ENCODE results near the gene PARD3B.

Gene PARD3B

DNA sequence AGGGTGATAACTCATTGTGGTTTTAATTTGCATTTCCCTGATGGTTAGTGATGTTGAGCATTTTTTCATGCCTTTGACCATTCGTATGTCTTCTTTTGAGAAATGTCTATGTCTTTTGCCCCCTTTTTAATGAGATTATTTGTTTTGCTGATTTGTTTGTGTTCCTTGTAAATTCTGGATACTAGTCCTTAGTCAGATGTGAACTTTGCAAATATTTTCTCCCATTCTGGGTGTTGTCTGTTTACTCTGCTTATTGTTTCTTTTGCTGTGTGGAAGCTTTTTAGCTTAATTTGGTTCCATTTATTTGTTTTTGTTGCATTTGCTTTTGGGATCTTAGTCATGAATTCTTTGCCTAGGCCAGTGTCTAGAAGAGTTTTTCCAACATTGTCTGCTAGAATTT lies 192.0 kb downstream of the PARD3B start:
- no peaks in the 10 kb centered on the region for H3K36me3 ChIP-seq (ENCODE audit: control insufficient read depth in 1 of 2, insufficient read depth in 2 of 2, low read length in 2 of 2)
- no peaks in the 10 kb centered on the region for H3K27me3 ChIP-seq (ENCODE audit: low read depth, low read length)
- peaks cover 5 to 6% of the 10 kb centered on the region in 2 donors for H3K9me3 ChIP-seq (ENCODE audit: control insufficient read depth in 1 of 2, low read length in 2 of 2)
- H3K4me1 ChIP-seq (ENCODE audit: control insufficient read depth in 1 of 2, insufficient read depth in 2 of 2, low read length in 2 of 2), result no peaks in the 10 kb centered on the region
- no peak overlapping the region for H3K4me3 ChIP-seq (ENCODE audit: low read depth in 1 of 2, low read length in 2 of 2)
- no peak overlapping the region for H3K27ac ChIP-seq (ENCODE audit: low read length)

DNA sequence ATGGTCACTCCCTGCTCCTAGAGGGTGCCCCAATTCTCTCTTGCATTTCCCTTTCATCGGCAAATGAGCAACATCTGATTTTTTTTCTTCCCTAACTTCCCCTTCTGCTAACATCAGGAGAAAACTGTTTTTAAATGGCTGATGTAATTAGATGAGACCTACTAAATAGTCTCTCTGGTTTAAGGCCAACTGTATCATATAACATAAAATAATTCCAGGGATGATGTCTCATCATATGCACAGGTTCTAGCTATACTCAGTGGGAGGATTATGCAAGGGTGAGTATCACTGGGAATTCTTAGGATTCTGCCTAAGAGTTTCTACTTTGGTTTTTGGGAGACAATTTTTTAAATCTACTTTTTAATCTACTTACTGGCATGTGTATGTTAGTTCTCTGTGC lies 193.4 kb downstream of the PARD3B start:
- Histone ChIP-seq H3K27ac (ENCODE audit: low read length) (no peak overlapping the region), H3K4me1 (ENCODE audit: control insufficient read depth in 1 of 2, insufficient read depth in 2 of 2, low read length in 2 of 2) (no peaks in the 10 kb centered on the region), H3K36me3 (ENCODE audit: control insufficient read depth in 1 of 2, insufficient read depth in 2 of 2, low read length in 2 of 2) (no peaks in the 10 kb centered on the region), H3K4me3 (ENCODE audit: low read depth in 1 of 2, low read length in 2 of 2) (no peak overlapping the region), H3K9me3 (ENCODE audit: control insufficient read depth in 1 of 2, low read length in 2 of 2) (peaks cover 5 to 6% of the 10 kb centered on the region in 2 donors), H3K27me3 (ENCODE audit: low read depth, low read length) (no peaks in the 10 kb centered on the region)

DNA sequence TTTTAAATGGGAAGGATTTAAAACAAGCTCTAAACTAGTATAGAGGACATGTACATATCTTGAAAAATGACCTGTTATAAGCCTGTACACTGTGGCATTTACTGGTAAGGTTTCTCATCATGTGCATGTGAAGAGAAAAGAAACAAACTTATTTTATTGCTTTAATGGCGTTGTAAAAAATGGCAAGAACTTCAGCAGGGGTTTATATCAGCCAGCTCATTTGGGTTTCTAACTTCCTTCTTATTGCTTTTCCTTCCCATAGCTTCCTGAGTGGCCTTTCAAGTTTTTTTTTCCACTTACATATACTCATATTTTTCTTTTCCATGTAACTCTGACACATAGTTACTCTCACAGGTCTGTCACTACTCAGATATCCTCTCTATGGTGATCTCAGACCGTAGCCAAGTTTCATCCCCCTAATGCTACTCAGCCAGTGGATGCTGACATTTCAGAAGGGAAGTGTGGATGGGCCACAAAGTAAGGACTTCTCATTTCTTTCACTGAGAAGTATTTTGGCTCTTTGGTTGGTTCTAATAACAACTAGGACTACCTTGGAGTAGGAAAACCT lies 198.2 kb downstream of the PARD3B start:
- no peak overlapping the region for H3K4me3 ChIP-seq (ENCODE audit: low read depth in 1 of 2, low read length in 2 of 2)
- peaks cover 0 to 6% of the 10 kb centered on the region in 2 donors for H3K9me3 ChIP-seq (ENCODE audit: control insufficient read depth in 1 of 2, low read length in 2 of 2)
- no peaks in the 10 kb centered on the region for H3K4me1 ChIP-seq (ENCODE audit: control insufficient read depth in 1 of 2, insufficient read depth in 2 of 2, low read length in 2 of 2)
- no peaks in the 10 kb centered on the region for H3K27me3 ChIP-seq (ENCODE audit: low read depth, low read length)
- no peak overlapping the region for H3K27ac ChIP-seq (ENCODE audit: low read length)
- H3K36me3 ChIP-seq (ENCODE audit: control insufficient read depth in 1 of 2, insufficient read depth in 2 of 2, low read length in 2 of 2), result no peaks in the 10 kb centered on the region

DNA sequence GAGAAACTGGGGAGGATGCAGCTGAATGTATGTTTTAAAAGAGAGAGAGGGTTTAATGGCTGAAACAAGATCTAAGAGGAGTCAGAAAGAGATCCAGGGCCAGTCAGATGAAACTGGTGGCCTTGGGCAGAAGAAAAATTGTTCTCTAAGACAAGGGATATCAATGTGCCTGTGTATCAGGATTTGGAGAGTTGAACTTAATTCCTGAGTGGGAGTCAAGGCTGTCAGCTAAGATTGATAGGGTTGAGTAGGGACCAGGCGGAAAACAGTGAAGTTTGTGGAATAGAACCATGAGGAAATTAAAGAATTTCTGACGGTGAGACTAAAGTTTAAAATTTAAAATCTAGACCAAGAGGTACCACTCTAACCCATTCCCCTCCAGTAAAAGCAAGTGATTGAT lies 199.2 kb downstream of the PARD3B start:
- H3K27me3 ChIP-seq (ENCODE audit: low read depth, low read length), result no peaks in the 10 kb centered on the region
- H3K27ac ChIP-seq (ENCODE audit: low read length), result no peak overlapping the region
- H3K4me1 ChIP-seq (ENCODE audit: control insufficient read depth in 1 of 2, insufficient read depth in 2 of 2, low read length in 2 of 2), result no peaks in the 10 kb centered on the region
- H3K9me3 ChIP-seq (ENCODE audit: control insufficient read depth in 1 of 2, low read length in 2 of 2), result peaks cover 0 to 6% of the 10 kb centered on the region in 2 donors
- no peak overlapping the region for H3K4me3 ChIP-seq (ENCODE audit: low read depth in 1 of 2, low read length in 2 of 2)
- H3K36me3 ChIP-seq (ENCODE audit: control insufficient read depth in 1 of 2, insufficient read depth in 2 of 2, low read length in 2 of 2), result no peaks in the 10 kb centered on the region

DNA sequence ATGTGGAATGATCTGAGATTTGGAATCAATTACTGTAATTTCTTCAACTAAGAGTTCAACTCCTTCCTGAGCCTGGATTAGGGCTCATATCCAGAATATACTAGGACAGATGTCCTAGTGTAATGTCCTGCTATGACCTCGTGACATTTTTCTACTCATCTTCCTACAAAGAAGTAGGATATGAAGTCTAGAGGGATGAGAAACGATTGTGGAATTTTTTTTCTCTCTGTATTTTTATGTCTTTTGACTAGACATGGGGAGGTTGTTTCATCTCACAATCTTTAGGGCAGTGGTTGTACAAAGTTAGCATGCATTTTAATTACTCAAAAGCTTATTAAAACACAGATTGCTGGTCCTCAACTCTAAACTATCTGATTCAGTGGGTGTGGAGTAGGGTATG lies 203.0 kb downstream of the PARD3B start:
- no peaks in the 10 kb centered on the region for H3K27me3 ChIP-seq (ENCODE audit: low read depth, low read length)
- H3K27ac ChIP-seq (ENCODE audit: low read length), result no peak overlapping the region
- H3K4me3 ChIP-seq (ENCODE audit: low read depth in 1 of 2, low read length in 2 of 2), result no peak overlapping the region
- H3K4me1 ChIP-seq (ENCODE audit: control insufficient read depth in 1 of 2, insufficient read depth in 2 of 2, low read length in 2 of 2), result no peaks in the 10 kb centered on the region
- no peaks in the 10 kb centered on the region for H3K36me3 ChIP-seq (ENCODE audit: control insufficient read depth in 1 of 2, insufficient read depth in 2 of 2, low read length in 2 of 2)
- H3K9me3 ChIP-seq (ENCODE audit: control insufficient read depth in 1 of 2, low read length in 2 of 2), result no peaks in the 10 kb centered on the region

DNA sequence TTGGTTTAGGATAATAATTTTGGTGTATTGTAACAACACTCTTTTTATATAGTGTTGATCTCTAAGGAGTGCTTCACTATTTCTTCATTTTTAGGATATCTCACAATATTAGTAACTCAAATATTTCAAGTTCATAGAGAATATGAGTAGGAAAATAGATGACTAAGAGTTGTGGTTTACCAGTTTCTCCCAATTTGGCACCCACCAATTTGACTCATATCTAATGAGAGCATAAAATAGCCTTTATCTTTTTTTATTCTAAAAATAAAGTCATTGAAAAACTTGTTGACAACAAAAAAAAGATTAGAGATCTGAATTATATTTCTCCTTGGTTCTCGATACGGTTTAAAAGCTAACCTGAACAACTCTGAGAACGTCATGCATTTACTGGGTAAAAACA lies 204.0 kb downstream of the PARD3B start:
- H3K27ac ChIP-seq (ENCODE audit: low read length), result no peak overlapping the region

DNA sequence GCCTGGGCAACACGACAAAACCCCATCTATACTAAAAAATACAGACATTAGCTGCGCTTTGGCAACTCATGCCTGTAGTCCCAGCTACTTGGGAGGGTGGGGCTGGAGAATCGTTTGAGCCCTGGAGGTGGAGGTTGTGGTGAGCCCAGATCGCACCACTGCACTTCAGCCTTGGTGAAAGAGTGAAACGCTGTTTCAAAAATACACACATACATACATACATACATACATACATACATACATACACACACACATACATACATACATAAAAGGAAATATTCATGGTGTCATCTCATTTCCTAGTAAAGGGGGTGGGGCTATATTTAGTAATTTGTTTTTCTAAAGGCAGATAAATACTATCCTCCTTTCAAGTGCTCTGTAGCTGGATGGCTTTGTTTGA lies 205.1 kb downstream of the PARD3B start:
- H3K4me3 ChIP-seq (ENCODE audit: low read depth in 1 of 2, low read length in 2 of 2), result no peak overlapping the region
- no peaks in the 10 kb centered on the region for H3K4me1 ChIP-seq (ENCODE audit: control insufficient read depth in 1 of 2, insufficient read depth in 2 of 2, low read length in 2 of 2)
- no peaks in the 10 kb centered on the region for H3K27me3 ChIP-seq (ENCODE audit: low read depth, low read length)
- H3K36me3 ChIP-seq (ENCODE audit: control insufficient read depth in 1 of 2, insufficient read depth in 2 of 2, low read length in 2 of 2), result no peaks in the 10 kb centered on the region
- no peak overlapping the region for H3K27ac ChIP-seq (ENCODE audit: low read length)
- H3K9me3 ChIP-seq (ENCODE audit: control insufficient read depth in 1 of 2, low read length in 2 of 2), result no peaks in the 10 kb centered on the region

More for the DNA sequence above, 204.0 kb downstream of the PARD3B start:
- Histone ChIP-seq H3K9me3 (ENCODE audit: control insufficient read depth in 1 of 2, low read length in 2 of 2) (no peaks in the 10 kb centered on the region), H3K27me3 (ENCODE audit: low read depth, low read length) (no peaks in the 10 kb centered on the region), H3K36me3 (ENCODE audit: control insufficient read depth in 1 of 2, insufficient read depth in 2 of 2, low read length in 2 of 2) (no peaks in the 10 kb centered on the region), H3K4me3 (ENCODE audit: low read depth in 1 of 2, low read length in 2 of 2) (no peak overlapping the region), H3K4me1 (ENCODE audit: control insufficient read depth in 1 of 2, insufficient read depth in 2 of 2, low read length in 2 of 2) (no peaks in the 10 kb centered on the region)

DNA sequence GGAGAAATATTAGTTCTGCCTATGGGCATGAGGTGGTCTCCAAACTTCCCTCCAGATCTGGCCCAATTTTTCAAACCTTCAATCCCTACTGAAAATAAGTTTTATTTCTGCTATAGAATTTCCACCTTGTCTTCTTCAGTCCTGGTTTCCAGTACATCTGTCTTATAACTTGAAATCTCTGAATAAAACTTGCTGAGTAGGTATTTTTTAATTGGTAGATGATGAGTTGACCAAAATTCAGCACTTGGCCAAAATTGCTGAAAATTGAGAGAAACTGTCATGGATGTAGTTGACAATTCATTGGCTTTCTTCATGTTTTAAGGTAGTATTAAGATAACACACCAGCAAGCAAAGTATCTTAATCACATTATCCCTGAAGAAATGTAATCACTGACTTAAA lies 206.2 kb downstream of the PARD3B start:
- Histone ChIP-seq H3K27ac (ENCODE audit: low read length) (no peak overlapping the region), H3K36me3 (ENCODE audit: control insufficient read depth in 1 of 2, insufficient read depth in 2 of 2, low read length in 2 of 2) (no peaks in the 10 kb centered on the region), H3K27me3 (ENCODE audit: low read depth, low read length) (no peaks in the 10 kb centered on the region), H3K9me3 (ENCODE audit: control insufficient read depth in 1 of 2, low read length in 2 of 2) (no peaks in the 10 kb centered on the region), H3K4me3 (ENCODE audit: low read depth in 1 of 2, low read length in 2 of 2) (no peak overlapping the region), H3K4me1 (ENCODE audit: control insufficient read depth in 1 of 2, insufficient read depth in 2 of 2, low read length in 2 of 2) (no peaks in the 10 kb centered on the region)

DNA sequence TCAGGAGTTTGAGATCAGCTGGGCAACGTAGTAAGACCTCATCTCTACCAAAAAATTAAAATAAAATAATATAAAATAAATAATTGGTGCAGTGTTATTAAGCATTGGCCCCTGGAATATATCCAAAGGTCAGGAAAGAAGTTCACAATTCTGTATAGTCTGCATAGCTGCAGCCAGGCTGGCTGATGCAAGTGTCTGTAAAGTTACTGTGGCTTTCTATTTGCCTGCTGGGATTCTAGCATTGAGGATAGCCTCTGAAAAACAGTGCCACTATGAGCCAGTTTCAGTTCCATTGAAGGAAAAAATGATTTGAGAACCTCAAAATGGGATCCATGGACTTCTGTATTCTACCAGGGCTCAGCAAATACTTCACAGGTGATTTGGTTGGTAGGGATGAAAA lies 208.6 kb downstream of the PARD3B start:
- Histone ChIP-seq H3K27me3 (ENCODE audit: low read depth, low read length) (no peaks in the 10 kb centered on the region), H3K4me3 (ENCODE audit: low read depth in 1 of 2, low read length in 2 of 2) (no peak overlapping the region), H3K27ac (ENCODE audit: low read length) (no peak overlapping the region), H3K36me3 (ENCODE audit: control insufficient read depth in 1 of 2, insufficient read depth in 2 of 2, low read length in 2 of 2) (no peaks in the 10 kb centered on the region), H3K4me1 (ENCODE audit: control insufficient read depth in 1 of 2, insufficient read depth in 2 of 2, low read length in 2 of 2) (no peaks in the 10 kb centered on the region), H3K9me3 (ENCODE audit: control insufficient read depth in 1 of 2, low read length in 2 of 2) (no peaks in the 10 kb centered on the region)

DNA sequence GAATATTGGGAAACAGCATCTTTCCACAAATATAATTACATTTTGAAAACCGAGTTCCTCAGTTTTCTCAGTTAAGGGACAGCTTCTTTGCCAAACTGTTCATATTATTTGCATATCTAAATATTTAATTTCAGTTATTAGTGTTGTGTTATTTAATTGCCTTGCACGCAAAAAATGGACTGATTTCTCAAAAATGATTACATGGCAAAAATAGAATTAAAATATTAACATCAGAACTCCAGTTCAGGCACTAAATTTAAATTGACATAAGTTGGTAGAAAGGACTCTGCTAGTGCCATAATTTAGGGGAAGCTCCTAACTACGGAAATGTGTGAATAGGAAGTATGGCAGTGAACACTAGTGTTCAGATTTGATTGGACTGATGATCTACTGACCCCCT lies 209.6 kb downstream of the PARD3B start:
- Histone ChIP-seq H3K4me3 (ENCODE audit: low read depth in 1 of 2, low read length in 2 of 2) (no peak overlapping the region), H3K36me3 (ENCODE audit: control insufficient read depth in 1 of 2, insufficient read depth in 2 of 2, low read length in 2 of 2) (no peaks in the 10 kb centered on the region), H3K4me1 (ENCODE audit: control insufficient read depth in 1 of 2, insufficient read depth in 2 of 2, low read length in 2 of 2) (no peaks in the 10 kb centered on the region), H3K27me3 (ENCODE audit: low read depth, low read length) (no peaks in the 10 kb centered on the region), H3K27ac (ENCODE audit: low read length) (no peak overlapping the region), H3K9me3 (ENCODE audit: control insufficient read depth in 1 of 2, low read length in 2 of 2) (no peaks in the 10 kb centered on the region)

DNA sequence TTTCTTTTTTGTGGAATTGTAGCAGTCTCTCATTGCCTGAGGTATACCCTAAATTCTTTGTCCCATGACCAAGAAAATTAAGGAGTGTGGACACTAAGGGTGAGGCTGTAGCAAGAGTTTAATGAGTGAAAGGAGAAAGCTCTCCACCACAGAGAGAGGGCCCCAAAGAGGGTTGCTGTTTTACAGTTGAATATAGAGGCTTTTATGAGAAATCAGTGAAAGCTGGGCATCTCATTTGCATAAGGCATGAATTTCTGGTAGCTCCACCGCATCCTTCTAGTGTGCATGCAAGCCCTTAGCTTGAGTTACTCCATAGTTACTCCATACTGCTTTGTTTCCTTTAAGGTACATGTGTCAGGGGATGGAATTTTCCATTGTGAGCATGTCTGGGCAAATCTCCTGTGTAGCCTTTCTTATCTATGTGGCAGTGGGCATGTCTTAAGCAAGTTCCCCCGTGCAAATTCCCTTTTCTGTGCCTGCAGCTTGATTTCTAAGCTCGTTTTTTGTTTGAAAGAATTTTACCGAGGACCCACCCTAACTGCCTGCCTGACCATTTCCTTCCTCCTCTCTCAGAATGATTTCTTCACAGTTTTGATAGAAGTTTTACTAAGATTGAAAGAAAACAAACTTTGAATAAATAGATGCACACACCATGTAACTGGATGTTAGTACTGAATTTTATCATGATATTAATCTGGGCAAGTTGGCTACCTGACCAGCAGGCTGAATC lies 218.9 kb downstream of the PARD3B start:
- Histone ChIP-seq H3K27me3 (ENCODE audit: low read depth, low read length) (no peaks in the 10 kb centered on the region), H3K27ac (ENCODE audit: low read length) (no peak overlapping the region), H3K4me1 (ENCODE audit: control insufficient read depth in 1 of 2, insufficient read depth in 2 of 2, low read length in 2 of 2) (no peaks in the 10 kb centered on the region), H3K36me3 (ENCODE audit: control insufficient read depth in 1 of 2, insufficient read depth in 2 of 2, low read length in 2 of 2) (no peaks in the 10 kb centered on the region), H3K9me3 (ENCODE audit: control insufficient read depth in 1 of 2, low read length in 2 of 2) (peaks cover 0 to 7% of the 10 kb centered on the region in 2 donors), H3K4me3 (ENCODE audit: low read depth in 1 of 2, low read length in 2 of 2) (no peak overlapping the region)

DNA sequence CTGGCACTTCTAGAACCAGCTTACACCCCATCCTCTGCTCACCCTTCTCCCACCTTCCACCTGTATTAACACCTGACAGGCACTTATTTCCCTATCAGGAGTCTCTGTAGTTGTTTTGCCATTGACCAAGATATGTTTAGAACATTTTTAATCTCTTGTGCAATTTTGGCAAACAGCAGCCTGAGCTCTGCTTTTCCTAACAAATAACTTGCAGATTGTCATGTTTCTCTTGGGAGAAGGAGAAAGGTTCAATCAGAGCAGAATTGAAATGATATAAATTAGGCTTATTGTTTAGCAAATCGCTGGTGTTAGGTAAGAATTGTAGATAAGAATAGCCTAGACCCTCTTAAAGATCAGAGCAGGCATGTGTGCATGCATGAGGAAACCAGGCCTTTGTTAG lies 225.5 kb downstream of the PARD3B start:
- H3K9me3 ChIP-seq (ENCODE audit: control insufficient read depth in 1 of 2, low read length in 2 of 2), result no peaks in the 10 kb centered on the region
- H3K36me3 ChIP-seq (ENCODE audit: control insufficient read depth in 1 of 2, insufficient read depth in 2 of 2, low read length in 2 of 2), result no peaks in the 10 kb centered on the region
- H3K4me1 ChIP-seq (ENCODE audit: control insufficient read depth in 1 of 2, insufficient read depth in 2 of 2, low read length in 2 of 2), result peaks cover 0 to 19% of the 10 kb centered on the region in 2 donors
- no peak overlapping the region for H3K4me3 ChIP-seq (ENCODE audit: low read depth in 1 of 2, low read length in 2 of 2)
- no peak overlapping the region for H3K27ac ChIP-seq (ENCODE audit: low read length)
- no peaks in the 10 kb centered on the region for H3K27me3 ChIP-seq (ENCODE audit: low read depth, low read length)
